PC-3 (cell line): ENCODE data around the gene C5orf47. TPM values are rescaled to one million over a fixed set of nuclear protein-coding genes. Genes with fewer than 3 reads are reported as not detected.

Experiments
- ATAC-seq: fragments of 200-7000 bp; cut with Tn5 transposase; 2 replicates; pipeline ENCODE4 v1.9.1; 2020; ENCODE audit warnings: mild to moderate bottlenecking, moderate library complexity
- BruUV-seq: library from RNA; stranded (reverse); fragments of 400-500 nt; replicated peaks from 2 replicates; lab custom pipeline; 2021; lab: Mats Ljungman, UMichigan
- CTCF ChIA-PET: fragments of 300-600 bp; sonication (Branson Sonifier 250); formaldehyde crosslinking; loops from one replicate; lab custom pipeline; 2022; ENCODE audit warnings: antibody characterized with exemption; lab: Charles Lee
- POLR2A ChIA-PET: fragments of 300-600 bp; sonication (Branson Sonifier 250); formaldehyde crosslinking; loops from one replicate; lab custom pipeline; 2022; ENCODE audit warnings: antibody characterized with exemption; ENCODE audit not compliant: unreplicated experiment; lab: Charles Lee
- DNase-seq: peaks from one replicate; pipeline ENCODE4 v3.0.0-alpha.2; 2015
- H2AFZ ChIP-seq: fragments of 300-600 bp; sonication (generic); 2 replicates; pipeline ENCODE4 v1.6.0; 2016; ENCODE audit warnings: antibody characterized with exemption, low read length
- H3F3A ChIP-seq: fragments of 300-600 bp; sonication (generic); one replicate; pipeline ENCODE4 v1.6.0; 2017; ENCODE audit warnings: antibody characterized with exemption, low read length, control low read depth, mild to moderate bottlenecking; ENCODE audit not compliant: unreplicated experiment
- H3K27ac ChIP-seq: fragments of 300-600 bp; sonication (generic); 2 replicates; pipeline ENCODE4 v1.5.1; 2016; ENCODE audit warnings: mild to moderate bottlenecking, low read length
- H3K27me3 ChIP-seq: fragments of 300-600 bp; sonication (generic); 2 replicates; pipeline ENCODE4 v1.6.1; 2016; ENCODE audit warnings: low read length, mixed read lengths
- H3K36me3 ChIP-seq: fragments of 300-600 bp; sonication (generic); 2 replicates; pipeline ENCODE4 v1.6.1; 2016; ENCODE audit warnings: low read depth, mixed run types, low read length, mixed read lengths
- H3K4me1 ChIP-seq: fragments of 300-600 bp; sonication (generic); 2 replicates; pipeline ENCODE4 v1.5.1; 2016; ENCODE audit warnings: low read length; ENCODE audit not compliant: insufficient read depth
- H3K4me2 ChIP-seq: fragments of 300-600 bp; sonication (generic); 2 replicates; pipeline ENCODE4 v1.6.0; 2016; ENCODE audit warnings: low read length
- H3K4me3 ChIP-seq: fragments of 300-600 bp; sonication (generic); 2 replicates; pipeline ENCODE4 v1.5.1; 2016; ENCODE audit warnings: mild to moderate bottlenecking, low read length, mixed read lengths
- H3K79me2 ChIP-seq: fragments of 300-600 bp; sonication (generic); 2 replicates; pipeline ENCODE4 v1.6.1; 2017; ENCODE audit warnings: low read length, mixed read lengths
- H3K9ac ChIP-seq: fragments of 300-600 bp; sonication (generic); 2 replicates; pipeline ENCODE4 v1.6.0; 2016; ENCODE audit warnings: mild to moderate bottlenecking, low read length
- H3K9me2 ChIP-seq: fragments of 300-600 bp; sonication (generic); replicated peaks from 2 replicates; pipeline ENCODE4 v1.6.1; 2016; ENCODE audit warnings: mixed run types, low read length, mixed read lengths
- H3K9me3 ChIP-seq: fragments of 300-600 bp; sonication (generic); 2 replicates; pipeline ENCODE4 v1.6.1; 2016; ENCODE audit warnings: low read length, mixed read lengths
- H4K20me1 ChIP-seq: fragments of 300-600 bp; sonication (generic); 2 replicates; pipeline ENCODE4 v1.6.1; 2016; ENCODE audit warnings: low read length, mixed read lengths
- EZH2 ChIP-seq: fragments of 300-600 bp; sonication (generic); IDR thresholded peaks from one replicate; pipeline ENCODE4 v1.6.1; 2017; ENCODE audit warnings: antibody characterized with exemption, mild to moderate bottlenecking, low read length; ENCODE audit not compliant: unreplicated experiment
- EZH2phosphoT487 ChIP-seq: fragments of 300-600 bp; sonication (generic); IDR thresholded peaks from 2 replicates; pipeline ENCODE4 v1.6.1; 2018; ENCODE audit warnings: mild to moderate bottlenecking, antibody characterized with exemption, low read length, borderline replicate concordance
- intact Hi-C: fragments of 100-400 bp; cut with micrococcal nuclease; formaldehyde crosslinking; loops from 2 replicates; pipeline ENCODE4 v1.9.0; 2023
- total RNA-seq: library from RNA; depleted of rRNA; stranded (reverse); fragments of >200 nt; gene quantifications from 2 replicates; pipeline ENCODE4 v1.2.3, GENCODE V29; 2014
- TF ChIP-seq, protein P1 (sequence below): fragments of 300-600 bp; sonication (generic); conservative IDR thresholded peaks from 2 replicates; pipeline ENCODE4 v1.5.1; 2017; ENCODE audit warnings: antibody characterized with exemption, low read depth, mild to moderate bottlenecking, low read length

C5orf47 gene
- total RNA-seq, 1 experiment from 2014 or later: not detected

- H2AFZ ChIP-seq: no peak overlapping the region
- peaks cover 12% of the 10 kb centered on the region for H3K36me3 ChIP-seq
- H4K20me1 ChIP-seq: no peaks in the 10 kb centered on the region
- TF ChIP-seq, protein P1, sequence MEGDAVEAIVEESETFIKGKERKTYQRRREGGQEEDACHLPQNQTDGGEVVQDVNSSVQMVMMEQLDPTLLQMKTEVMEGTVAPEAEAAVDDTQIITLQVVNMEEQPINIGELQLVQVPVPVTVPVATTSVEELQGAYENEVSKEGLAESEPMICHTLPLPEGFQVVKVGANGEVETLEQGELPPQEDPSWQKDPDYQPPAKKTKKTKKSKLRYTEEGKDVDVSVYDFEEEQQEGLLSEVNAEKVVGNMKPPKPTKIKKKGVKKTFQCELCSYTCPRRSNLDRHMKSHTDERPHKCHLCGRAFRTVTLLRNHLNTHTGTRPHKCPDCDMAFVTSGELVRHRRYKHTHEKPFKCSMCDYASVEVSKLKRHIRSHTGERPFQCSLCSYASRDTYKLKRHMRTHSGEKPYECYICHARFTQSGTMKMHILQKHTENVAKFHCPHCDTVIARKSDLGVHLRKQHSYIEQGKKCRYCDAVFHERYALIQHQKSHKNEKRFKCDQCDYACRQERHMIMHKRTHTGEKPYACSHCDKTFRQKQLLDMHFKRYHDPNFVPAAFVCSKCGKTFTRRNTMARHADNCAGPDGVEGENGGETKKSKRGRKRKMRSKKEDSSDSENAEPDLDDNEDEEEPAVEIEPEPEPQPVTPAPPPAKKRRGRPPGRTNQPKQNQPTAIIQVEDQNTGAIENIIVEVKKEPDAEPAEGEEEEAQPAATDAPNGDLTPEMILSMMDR: no peak
- TF ChIP-seq EZH2: no peak
- TF ChIP-seq EZH2phosphoT487: no peak
- ChIA-PET CTCF (no interaction called here), POLR2A (interaction anchor here (0.6 kb wide), 1 partner anchor 342 kb away, joined by 8 read pairs; no protein-coding TSS in a partner anchor)
- H3K27me3 ChIP-seq: no peaks in the 10 kb centered on the region
- H3K27ac ChIP-seq: no peak overlapping the region
- peaks cover 18% of the 10 kb centered on the region for H3K4me1 ChIP-seq
- no peak overlapping the region for H3K9ac ChIP-seq
- no peak for DNase-seq
- no peak overlapping the region for H3K4me2 ChIP-seq
- H3K4me3 ChIP-seq: no peak overlapping the region
- H3K9me3 ChIP-seq: no peaks in the 10 kb centered on the region
- H3F3A ChIP-seq: peaks cover 6% of the 10 kb centered on the region
- no peaks in the 10 kb centered on the region for H3K79me2 ChIP-seq
- no peak for ATAC-seq
- H3K9me2 ChIP-seq: no peaks in the 10 kb centered on the region
- intact Hi-C loops: no loop called here
- BruUV-seq: no TSS peak
Measured at GRCh38 chr5:173960986-173961385, 28.0 kb upstream of the C5orf47 start.

DNA sequence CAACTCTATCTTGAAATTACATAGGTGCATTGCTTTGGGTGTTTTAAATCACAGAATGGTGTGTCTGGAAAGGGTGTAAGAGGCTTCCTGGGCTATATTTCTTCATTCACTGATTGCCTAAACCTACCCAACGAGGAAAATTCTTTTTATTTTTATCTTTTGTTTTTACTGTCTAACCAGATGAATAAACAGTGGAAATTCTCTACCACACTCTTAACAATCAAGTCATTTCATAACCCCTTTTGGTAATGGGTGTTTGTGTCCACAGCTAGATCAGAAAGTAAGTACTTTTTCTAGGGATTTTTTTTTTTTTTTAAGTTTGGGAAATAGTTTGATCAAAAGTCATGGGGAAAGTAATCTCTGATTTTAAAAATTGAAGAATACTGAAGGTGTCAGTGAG lies 27.6 kb upstream of the C5orf47 start:
- TF ChIP-seq, protein P1: no peak
- TF ChIP-seq EZH2 (no peak), EZH2phosphoT487 (no peak)

GRCh38 chr5:173962436-173962972 lies 26.5 kb upstream of the C5orf47 start:
- peak overlapping the region; percentile 23 for H3K9ac ChIP-seq

More for the DNA sequence above, 27.6 kb upstream of the C5orf47 start:
- no peaks in the 10 kb centered on the region for H4K20me1 ChIP-seq
- no peak overlapping the region for H3K4me2 ChIP-seq
- H3K4me3 ChIP-seq: no peak overlapping the region
- ChIA-PET POLR2A (interaction anchor here (0.6 kb wide), 2 partner anchors 8 to 343 kb away, joined by 3 to 8 read pairs; no protein-coding TSS in a partner anchor), CTCF (no interaction called here)
- BruUV-seq: no TSS peak
- H3K9me3 ChIP-seq: no peaks in the 10 kb centered on the region
- H3K9ac ChIP-seq: no peak overlapping the region
- no peaks in the 10 kb centered on the region for H3K27me3 ChIP-seq
- intact Hi-C loops: no loop called here
- H3K79me2 ChIP-seq: no peaks in the 10 kb centered on the region
- no peak for ATAC-seq
- H3K9me2 ChIP-seq: no peaks in the 10 kb centered on the region
- H3K4me1 ChIP-seq: peaks cover 18% of the 10 kb centered on the region
- H3K27ac ChIP-seq: no peak overlapping the region
- peaks cover 6% of the 10 kb centered on the region for H3F3A ChIP-seq
- DNase-seq: no peak
- H2AFZ ChIP-seq: no peak overlapping the region
- H3K36me3 ChIP-seq: peaks cover 10% of the 10 kb centered on the region

More at GRCh38 chr5:173962436-173962972, 26.5 kb upstream of the C5orf47 start:
- no peak overlapping the region for H2AFZ ChIP-seq
- H3K9me3 ChIP-seq: no peaks in the 10 kb centered on the region
- H4K20me1 ChIP-seq: no peaks in the 10 kb centered on the region
- peaks cover 6% of the 10 kb centered on the region for H3F3A ChIP-seq
- H3K79me2 ChIP-seq: no peaks in the 10 kb centered on the region
- H3K9me2 ChIP-seq: no peaks in the 10 kb centered on the region
- intact Hi-C loops: loop anchor here (2.0 kb wide), 2 partner anchors 60 to 74 kb away; partner anchors contain the start of gene CPEB4
- no peak for TF ChIP-seq EZH2phosphoT487
- TF ChIP-seq EZH2: no peak
- TF ChIP-seq, protein P1: no peak
- H3K27ac ChIP-seq: peak overlapping the region; percentile 89
- no peaks in the 10 kb centered on the region for H3K27me3 ChIP-seq
- peak overlapping the region; percentile 86 for H3K4me2 ChIP-seq
- no TSS peak for BruUV-seq
- ATAC-seq (peak; percentile 6), DNase-seq (no peak)
- peaks cover 5% of the 10 kb centered on the region for H3K36me3 ChIP-seq
- peak overlapping the region; percentile 66; the same call in 1 of the 2 replicates for H3K4me3 ChIP-seq
- peaks cover 18% of the 10 kb centered on the region for H3K4me1 ChIP-seq
- CTCF ChIA-PET: interaction anchor here (0.6 kb wide), 1 partner anchor 142 kb away, joined by 5 read pairs; no protein-coding TSS in a partner anchor
- POLR2A ChIA-PET: interaction anchor here (0.5 to 1.7 kb wide), 7 partner anchors 44 to 381 kb away, joined by 3 to 14 read pairs (median 3); partner anchors contain the start of gene CPEB4
